K562 (cell line): ENCODE measurements around the gene SRPRA. TPM values are rescaled to one million over a fixed set of nuclear protein-coding genes. Genes with fewer than 3 reads are reported as not detected.

Source experiments
- ATAC-seq: fragments of 200-7000 bp; cut with Tn5 transposase; 3 replicates; pipeline ENCODE4 v1.9.1; 2020; ENCODE audit warnings: moderate library complexity
- BruUV-seq: library from RNA; stranded (reverse); fragments of 400-500 nt; replicated peaks from 2 replicates; lab custom pipeline; 2021; lab: Mats Ljungman, UMichigan
- CTCF ChIA-PET: fragments of 300-600 bp; formaldehyde crosslinking; extraction: SDS; loops from one replicate; lab custom pipeline; 2021; ENCODE audit warnings: low intra/inter-chr PET ratio; lab: Yijun Ruan, JAX
- POLR2A ChIA-PET: fragments of 300-600, 350-650 bp; sonication (Branson Sonifier 250); formaldehyde crosslinking; extraction: SDS; loops from one replicate; lab custom pipeline; 2021; ENCODE audit warnings: antibody characterized with exemption, inconsistent platforms; lab: Yijun Ruan, JAX
- DNase-seq, 4 experiments: peaks; one replicate each; pipeline versions ENCODE4 v3.0.0 to v3.0.0-alpha.2; 2011 to 2018; ENCODE audit warnings: low spot score in 3 of 4, mixed read lengths in 3 of 4; ENCODE audit errors: extremely low read depth in 1 of 4
- FAIRE-seq: peaks from 2 replicates; lab custom pipeline; 2011; peaks lifted over from hg19 to GRCh38; lab: Jason Lieb, UNC
- H2AFZ ChIP-seq: 2 replicates; pipeline ENCODE4 v1.6.0; 2011; ENCODE audit warnings: low read depth, low read length, control low read depth, inconsistent platforms
- H3K27ac ChIP-seq: fragments of 200-600 bp; 3 replicates; pipeline ENCODE4 v1.8.0; 2011; ENCODE audit warnings: low read depth, mild to moderate bottlenecking, control low read depth, inconsistent platforms, low read length, moderate library complexity, mixed read lengths; ENCODE audit errors: extremely low read depth
- H3K27me3 ChIP-seq, 2 experiments: fragments of 300-600 bp in 1 of 2; 2 replicates in 1 of 2; 3 replicates in 1 of 2; pipeline versions ENCODE4 v1.6.0 to v1.8.0; 2011; ENCODE audit warnings: inconsistent platforms in 2 of 2, low read length in 2 of 2, mild to moderate bottlenecking in 1 of 2, mixed read lengths in 1 of 2, moderate library complexity in 1 of 2; ENCODE audit not compliant: control insufficient read depth in 2 of 2, insufficient read depth in 2 of 2
- H3K36me3 ChIP-seq: fragments of 300-600 bp; 3 replicates; pipeline ENCODE4 v1.8.0; 2011; ENCODE audit warnings: mild to moderate bottlenecking, low read length, inconsistent platforms; ENCODE audit not compliant: control insufficient read depth, insufficient read depth
- H3K4me1 ChIP-seq, 2 experiments: fragments of 200-600 bp in 1 of 2; replicated peaks in 1 of 2; 2 replicates in 1 of 2; 3 replicates in 1 of 2; pipeline versions ENCODE4 v1.5.1 to v1.8.0; 2011; ENCODE audit warnings: inconsistent platforms in 2 of 2, low read length in 2 of 2, mild to moderate bottlenecking in 1 of 2, mixed read lengths in 1 of 2, moderate library complexity in 1 of 2; ENCODE audit not compliant: control insufficient read depth in 2 of 2, insufficient read depth in 2 of 2
- H3K4me2 ChIP-seq: 2 replicates; pipeline ENCODE4 v1.6.1; 2011; ENCODE audit warnings: low read length, control low read depth, inconsistent platforms, mixed read lengths; ENCODE audit not compliant: insufficient read depth
- H3K4me3 ChIP-seq: fragments of 200-600 bp; sonication (generic), shearing (Covaris generic); 2 replicates; pipeline ENCODE4 v1.5.1; 2016; ENCODE audit warnings: control low read depth, inconsistent platforms
- H3K79me2 ChIP-seq: fragments of 200-600 bp; 3 replicates; pipeline ENCODE4 v1.8.0; 2011; ENCODE audit warnings: low read length, inconsistent platforms; ENCODE audit not compliant: control insufficient read depth, insufficient read depth
- H3K9ac ChIP-seq, 2 experiments: 2 replicates each; pipeline versions ENCODE4 v1.6.0 to v1.6.1; 2011; ENCODE audit warnings: low read depth in 2 of 2, low read length in 2 of 2, control low read depth in 1 of 2, inconsistent platforms in 1 of 2, mild to moderate bottlenecking in 1 of 2, mixed read lengths in 1 of 2; ENCODE audit not compliant: insufficient read depth in 1 of 2
- H3K9me1 ChIP-seq: one replicate; pipeline ENCODE4 v1.6.0; 2011; ENCODE audit warnings: inconsistent platforms, mild to moderate bottlenecking, low read length, moderate library complexity; ENCODE audit not compliant: control insufficient read depth, insufficient read depth
- H3K9me3 ChIP-seq: replicated peaks from 2 replicates; pipeline ENCODE4 v1.5.1; 2011; ENCODE audit warnings: low read depth, low read length, inconsistent platforms; ENCODE audit not compliant: control insufficient read depth, insufficient read depth
- H4K20me1 ChIP-seq: replicated peaks from 2 replicates; pipeline ENCODE4 v1.6.1; 2011; ENCODE audit warnings: low read length, inconsistent platforms, mixed read lengths; ENCODE audit not compliant: control insufficient read depth, insufficient read depth
- CBX1 ChIP-seq: sonication (generic); IDR thresholded peaks from 2 replicates; pipeline ENCODE4 v1.6.1; 2016; ENCODE audit warnings: antibody characterized with exemption, low read depth, mild to moderate bottlenecking
- CREB1 ChIP-seq, 2 experiments: sonication (generic) in 1 of 2; formaldehyde crosslinking in 1 of 2; IDR thresholded peaks; 2 replicates each; pipeline versions ENCODE4 v1.6.1 to v1.8.0; 2012 to 2022; ENCODE audit warnings: inconsistent platforms in 1 of 2, mild to moderate bottlenecking in 1 of 2, missing genetic modification reagents in 1 of 2, moderate library complexity in 1 of 2
- KLF6 ChIP-seq: fragments of 250-450 bp; sonication (Bioruptor Pico); IDR thresholded peaks from 2 replicates; pipeline ENCODE4 v1.4.0; 2020; ENCODE audit warnings: mild to moderate bottlenecking, moderate library complexity, borderline replicate concordance
- NELFE ChIP-seq: IDR thresholded peaks from 2 replicates; pipeline ENCODE4 v1.6.1; 2011; ENCODE audit warnings: mild to moderate bottlenecking; ENCODE audit not compliant: insufficient read depth, insufficient read length
- SMARCA4 ChIP-seq: fragments of 450-650 bp; IDR thresholded peaks from 2 replicates; pipeline ENCODE4 v1.6.1; 2016
- TRIM24 ChIP-seq, 2 experiments: fragments of 450-650 bp; IDR thresholded peaks; 2 replicates each; pipeline ENCODE4 v1.6.1; 2016
- ZNF384 ChIP-seq: IDR thresholded peaks from 2 replicates; pipeline ENCODE4 v1.6.1; 2012; ENCODE audit warnings: low read depth, low read length, improper control_type of control experiment
- ZNF431 ChIP-seq: sonication (generic); formaldehyde crosslinking; IDR thresholded peaks from 2 replicates; pipeline ENCODE4 v1.8.0; 2022; ENCODE audit warnings: mild to moderate bottlenecking, missing genetic modification reagents
- ZNF644 ChIP-seq: fragments of 200-800 bp; sonication (Bioruptor generic); IDR thresholded peaks from 2 replicates; pipeline ENCODE4 v1.6.1; 2016; ENCODE audit warnings: low read depth, missing genetic modification characterization, missing compliant biosample characterization
- WGBS: fragments of 100-300 bp; shearing (Covaris generic); methylation state at CpG from one replicate; pipeline ENCODE4 v1.1.6; 2016; ENCODE audit warnings: low coverage, mixed read lengths; ENCODE audit not compliant: insufficient coverage; ENCODE audit errors: missing lambda C conversion rate; 5-methylcytosine and 5-hydroxymethylcytosine counted together
- in situ Hi-C: fragments of 300-500 bp; cut with MboI; formaldehyde crosslinking; loops from 4 replicates; pipeline ENCODE4 v1.15.0; 2018; ENCODE audit warnings: inconsistent platforms, mixed read lengths
- intact Hi-C: fragments of 100-400 bp; cut with micrococcal nuclease; formaldehyde crosslinking; loops from 2 replicates; pipeline ENCODE4 v1.14.2; 2022
- polyA plus RNA-seq, 8 experiments: library from polyadenylated mRNA; depleted of rRNA in 4 of 8; stranded (reverse) in 5 of 8; unstranded in 3 of 8; fragments of >200 nt; fragmentation: Nextera tagmentation in 2 of 8; fragmentation: Illumina TruSeq in 1 of 8; extraction: Ambion mirVana in 2 of 8; extraction: Trizol in 1 of 8; gene quantifications; 2 replicates each; pipeline versions ENCODE4 v1.2.1 to v1.2.3, GENCODE V29; 2011 to 2014; ENCODE audit warnings: inconsistent platforms in 1 of 8, missing spikeins in 1 of 8
- total RNA-seq, 7 experiments: library from RNA; depleted of rRNA in 6 of 7; stranded (reverse); fragments of >200 nt in 6 of 7; fragmentation: Illumina TruSeq in 2 of 7; extraction: Trizol in 2 of 7; gene quantifications; 2 replicates each; pipeline versions ENCODE4 v1.2.1 to v1.2.3, GENCODE V29; 2011 to 2021; ENCODE audit warnings: low replicate concordance in 1 of 7
- TF ChIP-seq, protein P1 (sequence below), 3 experiments: IDR thresholded peaks in 2 of 3; conservative IDR thresholded peaks in 1 of 3; 2 replicates each; pipeline ENCODE4 v1.5.1; 2011 to 2012; ENCODE audit warnings: low read length in 3 of 3, mild to moderate bottlenecking in 3 of 3, control low read depth in 2 of 3, improper control_type of control experiment in 1 of 3, inconsistent platforms in 1 of 3, low read depth in 1 of 3, mixed read lengths in 1 of 3, moderate library complexity in 1 of 3; ENCODE audit not compliant: insufficient read depth in 2 of 3

SRPRA gene
- total and polyA plus RNA-seq, 9 of the 15 experiments (the other 6 are each of a cell fraction or from before 2014, with no cell fraction given) = 33.5 to 124 (median 80.0) TPM

DNA sequence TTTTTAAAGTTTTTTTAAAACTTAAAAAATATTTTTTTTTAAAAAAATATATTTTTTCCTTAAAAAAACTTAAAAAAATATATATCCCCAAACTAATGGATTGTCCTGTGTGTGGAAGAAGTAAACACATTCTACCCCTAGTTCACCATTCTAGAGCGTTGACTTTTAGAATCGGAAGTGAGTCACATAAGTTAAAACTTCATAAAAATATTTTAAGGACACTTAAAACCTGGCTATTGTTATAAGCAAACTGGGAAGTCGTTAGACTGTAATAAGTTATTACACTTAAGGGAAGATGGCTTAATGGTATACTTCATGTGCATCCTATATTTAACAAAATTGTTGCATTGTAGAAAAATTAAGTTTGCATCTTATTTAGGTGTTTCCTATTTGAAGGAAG, 36.0 kb downstream of the SRPRA start (continued):
- no peak for TF ChIP-seq CBX1
- TF ChIP-seq ZNF644 (tag) = no peak
- TF ChIP-seq CREB1 (IDR thresholded peaks at IDR 0.05) = no peak
- no peak for TF ChIP-seq CREB1 (CRISPR knock-in tag; IDR thresholded peaks at IDR 0.05)
- no peak for TF ChIP-seq SMARCA4
- TF ChIP-seq ZNF384 = no peak
- TF ChIP-seq, protein P1, sequence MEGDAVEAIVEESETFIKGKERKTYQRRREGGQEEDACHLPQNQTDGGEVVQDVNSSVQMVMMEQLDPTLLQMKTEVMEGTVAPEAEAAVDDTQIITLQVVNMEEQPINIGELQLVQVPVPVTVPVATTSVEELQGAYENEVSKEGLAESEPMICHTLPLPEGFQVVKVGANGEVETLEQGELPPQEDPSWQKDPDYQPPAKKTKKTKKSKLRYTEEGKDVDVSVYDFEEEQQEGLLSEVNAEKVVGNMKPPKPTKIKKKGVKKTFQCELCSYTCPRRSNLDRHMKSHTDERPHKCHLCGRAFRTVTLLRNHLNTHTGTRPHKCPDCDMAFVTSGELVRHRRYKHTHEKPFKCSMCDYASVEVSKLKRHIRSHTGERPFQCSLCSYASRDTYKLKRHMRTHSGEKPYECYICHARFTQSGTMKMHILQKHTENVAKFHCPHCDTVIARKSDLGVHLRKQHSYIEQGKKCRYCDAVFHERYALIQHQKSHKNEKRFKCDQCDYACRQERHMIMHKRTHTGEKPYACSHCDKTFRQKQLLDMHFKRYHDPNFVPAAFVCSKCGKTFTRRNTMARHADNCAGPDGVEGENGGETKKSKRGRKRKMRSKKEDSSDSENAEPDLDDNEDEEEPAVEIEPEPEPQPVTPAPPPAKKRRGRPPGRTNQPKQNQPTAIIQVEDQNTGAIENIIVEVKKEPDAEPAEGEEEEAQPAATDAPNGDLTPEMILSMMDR (IDR thresholded peaks at IDR 0.05 in 2 of 3, conservative IDR thresholded peaks at IDR 0.05 in 1 of 3; ENCODE audit: insufficient read depth in 2 of 3, low read depth in 1 of 3, low read length in 3 of 3) = no peak
- TF ChIP-seq ZNF431 (CRISPR knock-in tag) = no peak
- no peak for TF ChIP-seq KLF6 (CRISPR knock-in tag)

DNA sequence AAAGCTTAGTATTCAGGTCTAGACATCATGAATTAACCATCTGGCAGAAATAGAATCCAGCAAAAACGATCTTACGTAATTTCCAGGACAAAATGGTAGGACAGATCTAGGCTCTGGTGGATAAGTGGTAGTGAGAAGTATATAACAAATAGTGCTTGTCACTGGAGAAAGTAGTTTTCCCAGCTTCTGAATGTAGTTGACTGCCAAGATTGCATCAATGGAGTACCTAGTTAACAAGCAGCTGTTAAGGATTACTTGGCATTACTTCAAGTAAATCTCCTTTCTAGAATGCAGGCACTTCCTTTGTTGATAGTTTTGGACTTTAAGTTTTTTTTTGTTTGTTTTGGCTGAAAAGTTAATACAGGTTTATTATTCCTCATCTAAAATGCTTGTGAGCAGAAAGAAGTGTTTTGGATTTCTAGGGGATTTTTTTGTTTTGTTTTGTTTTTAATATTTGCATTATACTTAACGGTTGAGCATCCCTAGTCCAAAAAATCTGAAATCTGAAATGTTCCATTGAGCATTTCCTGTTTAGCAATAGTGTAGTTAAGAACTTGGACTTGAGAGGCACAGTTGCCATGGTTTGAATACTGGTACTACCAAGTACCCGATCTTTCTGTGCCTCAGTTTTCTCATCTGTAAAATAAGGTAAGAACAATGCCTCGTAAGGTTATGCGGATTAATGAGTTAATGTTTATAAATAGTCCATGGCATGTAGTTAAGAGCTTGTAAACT, 36.8 kb downstream of the SRPRA start:
- H4K20me1 ChIP-seq = no peaks in the 10 kb centered on the region
- no peak for ATAC-seq
- no peaks in the 10 kb centered on the region for H3K9me1 ChIP-seq
- 92% methylated on average over 6 of the region's 6 CpGs for WGBS
- no peak overlapping the region for H3K9ac ChIP-seq
- no peak overlapping the region for H2AFZ ChIP-seq
- POLR2A ChIA-PET = interaction anchor here (0.5 kb wide), 1 partner anchor 12 kb away, joined by 4 read pairs; no protein-coding TSS in a partner anchor
- H3K79me2 ChIP-seq = peaks cover 7% of the 10 kb centered on the region; the same call in 1 of the 3 replicates
- H3K36me3 ChIP-seq = peaks cover 21% of the 10 kb centered on the region
- H3K4me1 ChIP-seq = no peaks in the 10 kb centered on the region
- no peak overlapping the region for H3K4me3 ChIP-seq
- H3K27ac ChIP-seq = no peak overlapping the region
- intact Hi-C loops (no loop called here), in situ Hi-C loops (no loop called here)
- H3K27me3 ChIP-seq = no peaks in the 10 kb centered on the region
- CTCF ChIA-PET = no interaction called here
- H3K4me2 ChIP-seq = no peak overlapping the region
- FAIRE-seq = no peak
- H3K9me3 ChIP-seq = no peaks in the 10 kb centered on the region
- no TSS peak for BruUV-seq
- DNase-seq = no peak
- TF ChIP-seq NELFE (no peak), TRIM24 (IDR thresholded peaks at IDR 0.05) (no peak)
